Activated gamma-delta T cell treated with anti-CD3 and anti-CD28 coated beads, Interleukin-2, amount 50 U/mL, for 16 hours (primary cell): ENCODE measurements around the gene PRICKLE4.

Source experiments
- DNase-seq: peaks from one replicate; pipeline ENCODE4 v3.0.0-alpha.2; 2020; ENCODE audit warnings: low read depth

Gene PRICKLE4

GRCh38 chr6:41771058-41771983, 9.3 kb upstream of the PRICKLE4 start:
- DNase-seq: no peak

- no peak for DNase-seq
Measured at GRCh38 chr6:41774841-41775240, 5.7 kb upstream of the PRICKLE4 start.

- DNase-seq: no peak
Measured at GRCh38 chr6:41775293-41775882, 5.2 kb upstream of the PRICKLE4 start.

DNA sequence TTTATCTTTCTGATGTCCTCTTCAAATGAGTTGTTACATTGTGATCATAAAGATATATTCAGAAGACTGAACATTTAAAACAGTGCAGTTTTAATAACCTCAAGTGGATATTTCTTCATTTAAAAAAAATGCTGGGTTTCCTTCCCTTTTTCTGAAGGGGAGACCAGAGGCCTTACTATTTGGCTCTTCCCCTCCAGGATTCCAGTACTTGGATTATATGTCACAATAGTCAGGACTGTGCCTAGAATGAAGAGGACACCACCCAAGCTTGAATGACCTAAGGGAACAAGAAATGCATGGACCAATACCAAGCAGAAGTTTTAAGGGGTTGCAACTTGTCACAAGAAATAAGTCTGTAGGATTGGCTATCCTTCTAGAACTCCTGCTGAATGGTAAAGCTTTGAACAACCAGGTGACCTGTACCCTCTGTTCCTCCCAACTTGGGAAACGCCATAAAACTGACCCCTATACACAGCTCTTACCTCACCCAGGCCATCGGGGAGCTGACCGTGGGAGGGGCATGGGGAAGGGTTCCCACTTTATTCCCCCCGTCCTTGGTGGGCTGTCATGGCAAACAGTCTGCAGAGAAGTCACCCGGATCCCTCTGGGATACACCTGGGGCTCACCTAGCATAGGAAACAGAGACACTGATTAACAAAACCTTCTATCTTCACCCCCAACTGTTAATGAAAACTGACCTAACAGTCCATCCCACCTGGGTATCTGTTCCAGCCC, 2.9 kb upstream of the PRICKLE4 start:
- DNase-seq: no peak

- no peak for DNase-seq
Measured at GRCh38 chr6:41778895-41779294, 1.7 kb upstream of the PRICKLE4 start.

- no peak for DNase-seq
Measured at GRCh38 chr6:41779336-41779735, 1.2 kb upstream of the PRICKLE4 start.

DNA sequence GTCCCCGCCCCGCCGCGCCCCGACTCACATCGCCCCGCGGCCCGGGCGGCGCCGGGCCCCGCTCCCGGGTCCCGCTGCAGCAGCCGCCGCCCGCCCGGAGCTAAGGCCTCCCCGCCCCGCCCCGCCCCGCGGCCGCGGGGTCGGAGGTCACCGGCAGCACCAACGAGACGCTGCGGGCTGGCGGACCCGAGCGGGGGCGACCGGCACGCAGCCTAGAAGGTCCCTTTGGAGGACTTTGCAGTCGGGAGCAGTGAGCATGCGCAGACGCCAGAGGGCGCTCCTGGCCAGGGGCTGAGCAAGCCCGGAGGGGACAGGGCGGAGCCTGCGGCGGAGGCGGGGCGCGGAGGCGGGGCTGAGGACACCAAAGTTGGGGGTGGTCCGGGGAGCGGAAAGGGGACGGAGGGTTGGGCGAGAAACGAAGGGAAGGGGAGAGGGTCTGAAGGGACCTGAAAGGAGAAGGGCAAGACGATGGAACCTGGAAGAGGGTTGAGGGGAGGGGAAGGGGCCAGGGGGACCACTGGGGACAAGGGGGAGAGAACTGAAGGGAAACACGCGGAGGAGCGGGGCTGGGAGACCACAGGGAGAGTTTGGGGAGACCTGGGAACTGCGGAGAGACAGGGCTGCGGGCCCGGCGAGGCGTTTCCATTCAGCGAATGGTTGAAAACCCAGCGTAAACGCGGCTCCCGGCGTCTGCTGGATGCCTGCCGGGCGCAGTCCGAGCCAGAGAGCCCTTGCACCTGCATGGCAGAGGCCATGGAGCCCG, 613 bp upstream of the PRICKLE4 start, which contains the start of gene FRS3:
TSS of gene FRS3 (minus strand) at position 113 of the 763 bp plus-strand sequence. CDS start 2,913 bp downstream, outside the sequence.
- DNase-seq: peak; percentile 99

GRCh38 chr6:41781366-41781730, 766 bp downstream of the PRICKLE4 start:
- DNase-seq: no peak

GRCh38 chr6:41783106-41783780, 2.7 kb downstream of the PRICKLE4 start:
- DNase-seq: no peak

GRCh38 chr6:41784581-41785171, 4.1 kb downstream of the PRICKLE4 start:
- DNase-seq: no peak

- no peak for DNase-seq
Measured at GRCh38 chr6:41785254-41785653, 4.7 kb downstream of the PRICKLE4 start.

DNA sequence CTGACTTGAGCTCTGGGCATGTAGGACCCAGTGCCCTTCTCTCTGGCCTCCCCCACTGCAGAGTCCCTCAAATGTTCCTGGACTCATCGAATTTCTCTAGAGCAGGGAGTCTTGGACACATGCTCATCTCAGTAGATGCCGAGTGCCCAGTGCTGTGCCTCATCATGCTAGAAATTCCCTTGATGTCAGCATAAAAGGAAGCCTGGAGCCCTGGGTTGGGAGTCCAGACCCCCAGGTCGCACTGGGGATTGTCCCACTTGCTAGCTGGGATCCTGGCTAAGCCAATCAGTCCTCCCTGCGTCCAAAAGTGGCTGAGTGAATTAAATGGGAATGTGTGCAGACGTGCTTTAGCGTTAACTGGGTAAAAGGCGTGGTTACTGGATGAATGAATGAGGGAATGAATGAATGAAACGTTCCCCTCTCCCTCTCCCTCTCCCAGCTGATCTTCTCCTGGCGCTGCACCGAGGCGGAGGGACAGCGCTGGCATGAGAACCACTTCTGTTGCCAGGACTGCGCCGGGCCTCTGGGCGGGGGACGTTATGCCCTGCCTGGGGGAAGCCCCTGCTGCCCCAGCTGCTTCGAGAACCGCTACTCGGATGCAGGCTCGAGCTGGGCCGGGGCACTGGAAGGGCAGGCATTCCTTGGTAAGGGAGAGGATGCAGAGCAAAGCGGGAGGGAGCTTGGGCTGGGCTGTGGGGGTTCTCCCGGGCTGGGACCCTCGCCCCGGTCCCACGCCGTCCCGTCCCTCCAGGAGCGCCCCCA, 5.3 kb downstream of the PRICKLE4 start:
- no peak for DNase-seq

- peak; percentile 82 for DNase-seq
Measured at GRCh38 chr6:41786451-41787218, 6.1 kb downstream of the PRICKLE4 start.

DNA sequence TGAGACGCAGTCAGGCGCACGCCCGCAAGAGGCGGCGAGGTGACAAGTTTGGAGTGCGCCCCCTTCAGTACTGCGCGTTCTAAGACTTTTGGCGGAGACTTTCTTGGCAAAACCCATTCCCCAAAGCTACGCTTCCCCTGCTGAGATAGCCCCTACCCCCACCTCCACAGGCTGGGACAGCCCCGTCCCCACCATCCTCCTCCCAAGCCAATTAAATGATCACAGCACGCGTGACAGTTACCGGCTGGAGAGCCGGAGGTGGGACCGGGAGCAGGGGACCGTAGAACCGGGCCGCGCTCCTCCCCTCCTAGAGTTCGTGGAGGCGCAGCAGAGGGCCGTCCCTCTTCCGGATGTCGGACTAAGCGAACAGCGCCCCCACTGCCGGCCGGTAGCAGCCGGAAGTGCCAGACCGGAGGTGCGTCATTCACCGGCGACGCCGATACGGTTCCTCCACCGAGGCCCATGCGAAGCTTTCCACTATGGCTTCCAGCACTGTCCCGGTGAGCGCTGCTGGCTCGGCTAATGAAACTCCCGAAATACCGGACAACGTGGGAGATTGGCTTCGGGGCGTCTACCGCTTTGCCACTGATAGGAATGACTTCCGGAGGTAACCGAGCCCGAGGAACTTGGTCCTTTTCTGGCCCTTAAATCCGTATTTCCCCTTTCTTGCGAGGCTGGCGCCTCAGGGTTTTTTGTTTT, 6.8 kb downstream of the PRICKLE4 start, which contains the start of gene TOMM6:
TSS of gene TOMM6 (plus strand) at position 476 of the 699 bp plus-strand sequence. CDS start at position 480, 4 bp downstream.
- peak; percentile 90 for DNase-seq

DNA sequence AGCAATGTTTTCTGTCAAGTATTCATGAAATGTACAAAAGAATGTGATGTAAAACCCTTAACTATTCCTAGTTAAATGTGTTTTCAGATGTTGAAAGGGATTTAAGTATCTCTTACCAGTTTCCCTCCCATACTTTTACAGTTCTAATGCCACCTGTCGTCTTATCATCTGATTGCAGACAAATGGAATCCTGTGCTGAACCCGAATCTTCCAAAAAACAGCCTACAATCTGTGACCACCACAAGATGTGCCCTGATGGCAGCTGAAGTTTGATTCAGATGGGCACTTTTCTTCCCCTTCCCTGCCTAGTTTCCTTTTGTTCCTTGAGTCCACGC, 8.8 kb downstream of the PRICKLE4 start:
- DNase-seq: no peak

DNA sequence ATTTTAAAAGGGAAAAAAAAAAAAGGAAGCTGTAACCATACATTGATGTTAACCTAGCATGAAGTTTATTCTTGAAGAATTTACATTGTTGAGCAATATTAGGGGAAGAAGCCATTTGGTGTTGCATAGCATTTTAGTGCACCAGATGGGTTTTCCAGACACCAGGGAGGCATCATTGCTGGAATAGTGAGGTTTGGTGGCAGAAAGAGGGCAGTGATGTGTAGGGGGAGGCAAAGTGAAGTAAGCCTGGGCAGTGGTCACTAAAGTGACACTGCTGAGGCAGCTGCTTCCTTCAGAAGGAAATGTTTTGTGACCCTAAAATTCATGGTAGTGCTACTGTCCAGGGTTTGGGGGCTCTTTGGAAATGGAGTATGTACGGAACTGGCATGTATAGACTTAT, 9.5 kb downstream of the PRICKLE4 start:
- no peak for DNase-seq

DNA sequence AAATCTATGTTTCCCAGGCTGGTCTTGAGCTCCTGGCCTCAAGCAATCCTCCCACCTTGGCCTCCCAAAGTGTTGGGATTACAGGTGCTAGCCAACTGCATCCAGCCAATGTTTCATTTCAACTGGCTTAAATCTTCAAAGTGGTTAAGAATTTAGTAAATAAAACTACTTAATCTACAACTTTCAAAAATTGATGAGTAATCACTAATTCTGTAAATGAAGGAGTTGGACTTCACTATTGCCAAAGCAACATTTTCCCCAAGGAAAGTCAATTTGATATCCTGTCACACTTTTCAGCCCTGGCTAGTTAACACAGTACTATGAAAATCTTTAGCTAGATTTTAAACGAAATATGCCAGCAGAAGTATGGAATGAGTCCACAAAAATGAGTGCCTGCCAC, 10.7 kb downstream of the PRICKLE4 start:
- DNase-seq: no peak

- no peak for DNase-seq
Measured at GRCh38 chr6:41791984-41792383, 11.4 kb downstream of the PRICKLE4 start.

DNA sequence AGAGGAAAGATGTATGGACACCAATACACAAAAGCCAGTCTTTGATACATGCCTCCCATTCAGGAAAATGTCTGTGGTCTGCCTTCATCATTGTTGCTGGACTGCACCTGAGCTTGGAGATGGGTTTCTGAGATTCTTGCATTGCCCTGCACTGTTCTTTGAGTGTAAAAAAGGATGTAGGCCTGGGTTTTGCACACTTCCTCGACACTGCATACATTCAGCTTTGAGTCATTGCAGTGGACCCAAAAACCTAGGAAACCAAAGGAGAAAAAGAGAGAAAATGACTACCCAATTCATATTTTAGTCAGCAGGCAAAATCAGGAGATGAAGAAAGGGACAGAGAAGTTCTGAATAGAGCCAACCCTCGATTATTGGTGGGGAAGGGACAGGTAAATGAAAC, 15.9 kb downstream of the PRICKLE4 start:
- no peak for DNase-seq
